ENCODE results near the gene FGF22. TPM values are rescaled to one million over a fixed set of nuclear protein-coding genes. Genes with fewer than 3 reads are reported as not detected.
A peak's percentile ranks its signal among the peaks of the same experiment; 100 is the strongest.

The FGF22 gene
- polyA plus RNA-seq, 2 of the 4 experiments (the other 2 are of a cell fraction), result 0.13 to 1.0 TPM

GRCh38 chr19:612941-613340, 26.7 kb upstream of the FGF22 start (continued):
- no peak for TF ChIP-seq FOSB (CRISPR knock-in tag; IDR thresholded peaks at IDR 0.05)
- no peak for TF ChIP-seq KDM1A (IDR thresholded peaks at IDR 0.05; ENCODE audit: low read depth)
- no peak for TF ChIP-seq MAFK (IDR thresholded peaks at IDR 0.05; ENCODE audit: partially characterized antibody)

- Histone ChIP-seq H3K4me3 (no peak overlapping the region), H3K4me1 (peaks cover 33% of the 10 kb centered on the region), H3K4me2 (no peak overlapping the region), H3K27ac (peak overlapping the region in 1 of 2 experiments; percentile 45; a peak in 2 of 6 replicates), H3K9me3 (no peaks in the 10 kb centered on the region)
- FAIRE-seq, result no peak
- ChIA-PET POLR2A (no interaction called here), CTCF (interaction anchor here (1.1 kb wide), 1 partner anchor 28 kb away, joined by 3 read pairs; no protein-coding TSS in a partner anchor)
- WGBS (ENCODE audit: missing lambda C conversion rate), result 96% methylated on average over 19 of the region's 54 CpGs
- DNase-seq (ENCODE audit: low read depth in 1 of 2, low spot score in 1 of 2), result no peak
- TF ChIP-seq CEBPB (IDR thresholded peaks at IDR 0.05), result no peak
- no peak for TF ChIP-seq CTCF (IDR thresholded peaks at IDR 0.05)
- TF ChIP-seq NFE2L2 (conservative IDR thresholded peaks at IDR 0.05; ENCODE audit: low read length), result no peak
- TF ChIP-seq FOSL2 (IDR thresholded peaks at IDR 0.05), result no peak
- TF ChIP-seq FOSL2 (CRISPR knock-in tag; IDR thresholded peaks at IDR 0.05), result no peak
- no peak for TF ChIP-seq EHMT2 (IDR thresholded peaks at IDR 0.05; ENCODE audit: low read depth)
- TF ChIP-seq RAD21 (conservative IDR thresholded peaks at IDR 0.05 in 1 of 2, IDR thresholded peaks at IDR 0.05 in 1 of 2), result no peak
- no peak for TF ChIP-seq PBX3 (IDR thresholded peaks at IDR 0.05)
- no peak for TF ChIP-seq CBX8 (IDR thresholded peaks at IDR 0.05)
- no peak for TF ChIP-seq HOXB5 (CRISPR knock-in tag; IDR thresholded peaks at IDR 0.05)
- TF ChIP-seq NPAS2 (CRISPR knock-in tag; IDR thresholded peaks at IDR 0.05; ENCODE audit: borderline replicate concordance), result no peak
- ATAC-seq, result no peak
These were observed 25.7 kb upstream of the FGF22 start for GRCh38 chr19:613732-614567.

GRCh38 chr19:615619-616018, 24.1 kb upstream of the FGF22 start:
- Histone ChIP-seq H3K4me3 (no peak overlapping the region), H3K27ac (no peak overlapping the region), H3K4me1 (peaks cover 16% of the 10 kb centered on the region), H3K9me3 (no peaks in the 10 kb centered on the region), H3K4me2 (no peak overlapping the region)
- FAIRE-seq (no peak), DNase-seq (ENCODE audit: low read depth in 1 of 2, low spot score in 1 of 2) (no peak), ATAC-seq (no peak)
- TF ChIP-seq POLR2A (IDR thresholded peaks at IDR 0.05; ENCODE audit: low read length) (no peak), TP53 (CRISPR knock-in tag; IDR thresholded peaks at IDR 0.05) (no peak), CEBPB (IDR thresholded peaks at IDR 0.05) (no peak), PBX3 (IDR thresholded peaks at IDR 0.05) (no peak), FOSL2 (IDR thresholded peaks at IDR 0.05) (no peak), FOSL2 (CRISPR knock-in tag; IDR thresholded peaks at IDR 0.05) (no peak), ZFP36 (IDR thresholded peaks at IDR 0.05; ENCODE audit: borderline replicate concordance, partially characterized antibody) (no peak), CBX8 (IDR thresholded peaks at IDR 0.05) (no peak), ZNF302 (CRISPR knock-in tag; IDR thresholded peaks at IDR 0.05) (no peak), ZSCAN20 (CRISPR knock-in tag; IDR thresholded peaks at IDR 0.05) (no peak), TFCP2L1 (CRISPR knock-in tag; IDR thresholded peaks at IDR 0.05) (no peak), RNF2 (IDR thresholded peaks at IDR 0.05; ENCODE audit: borderline replicate concordance, low read depth) (no peak), HDAC2 (IDR thresholded peaks at IDR 0.05) (no peak), SREBF2 (IDR thresholded peaks at IDR 0.05) (no peak), KDM5A (IDR thresholded peaks at IDR 0.05) (no peak), MAZ (IDR thresholded peaks at IDR 0.05; ENCODE audit: borderline replicate concordance, low read depth, low read length) (no peak), CHD4 (IDR thresholded peaks at IDR 0.05; ENCODE audit: borderline replicate concordance) (no peak), MAX (IDR thresholded peaks at IDR 0.05) (no peak)
- ChIA-PET CTCF (no interaction called here), POLR2A (no interaction called here)
- 98% methylated on average over 21 of the region's 33 CpGs for WGBS (ENCODE audit: missing lambda C conversion rate)
